HepG2 (cell line): Measurements from ENCODE around the gene RIN3. TPM values are rescaled to one million over a fixed set of nuclear protein-coding genes. Genes with fewer than 3 reads are reported as not detected.

Experiments used
- ATAC-seq: fragments of 200-7000 bp; cut with Tn5 transposase; 3 replicates; pipeline ENCODE4 v1.9.1; 2020; ENCODE audit warnings: mild to moderate bottlenecking, moderate library complexity
- BruUV-seq: library from RNA; stranded (reverse); fragments of 400-500 nt; replicated peaks from 2 replicates; lab custom pipeline; 2021; lab: Mats Ljungman, UMichigan
- CTCF ChIA-PET: fragments of 300-600 bp; formaldehyde crosslinking; extraction: SDS; loops from one replicate; lab custom pipeline; 2021; ENCODE audit warnings: low total read pairs, inconsistent platforms, low intra/inter-chr PET ratio; lab: Yijun Ruan, JAX
- POLR2A ChIA-PET: fragments of 350-600 bp; sonication (Branson Sonifier 250); formaldehyde crosslinking; loops from one replicate; lab custom pipeline; 2020; ENCODE audit warnings: antibody characterized with exemption, inconsistent platforms; lab: Yijun Ruan, JAX
- DNase-seq: peaks from one replicate; pipeline ENCODE4 v3.0.0-alpha.2; 2015; ENCODE audit warnings: low spot score
- FAIRE-seq: peaks from 3 replicates; lab custom pipeline; 2011; peaks lifted over from hg19 to GRCh38; lab: Jason Lieb, UNC
- H2AFZ ChIP-seq: one replicate; pipeline ENCODE4 v1.6.1; 2011; ENCODE audit warnings: low read length, inconsistent platforms
- H3K27ac ChIP-seq: fragments of 300-600 bp; 3 replicates; pipeline ENCODE4 v1.8.0; 2011; ENCODE audit warnings: mixed run types, mild to moderate bottlenecking, mixed read lengths, low read length, inconsistent platforms; ENCODE audit not compliant: insufficient read depth; ENCODE audit errors: extremely low read length
- H3K27me3 ChIP-seq, 2 experiments: fragments of 200-600 bp in 1 of 2; 2 replicates in 1 of 2; 3 replicates in 1 of 2; pipeline versions ENCODE4 v1.6.0 to v1.8.0; 2011; ENCODE audit warnings: low read length in 2 of 2, mild to moderate bottlenecking in 2 of 2, moderate library complexity in 2 of 2, inconsistent platforms in 1 of 2; ENCODE audit not compliant: insufficient read depth in 2 of 2, control insufficient read depth in 1 of 2
- H3K36me3 ChIP-seq, 2 experiments: fragments of 200-600 bp in 1 of 2; replicated peaks in 1 of 2; 2 replicates in 1 of 2; 3 replicates in 1 of 2; pipeline versions ENCODE4 v1.5.1 to v1.8.0; 2011; ENCODE audit warnings: low read length in 2 of 2, inconsistent platforms in 1 of 2; ENCODE audit not compliant: insufficient read depth in 2 of 2, control insufficient read depth in 1 of 2
- H3K4me1 ChIP-seq: 2 replicates; pipeline ENCODE4 v1.5.1; 2012; ENCODE audit warnings: low read length, inconsistent platforms; ENCODE audit not compliant: insufficient read depth
- H3K4me2 ChIP-seq: 2 replicates; pipeline ENCODE4 v1.6.0; 2011; ENCODE audit warnings: low read depth, low read length, inconsistent platforms
- H3K4me3 ChIP-seq, 3 experiments: fragments of 200-600 bp in 1 of 3; sonication (generic), shearing (Covaris generic) in 1 of 3; replicated peaks in 1 of 3; 2 replicates each; pipeline ENCODE4 v1.5.1; 2011 to 2016; ENCODE audit warnings: low read length in 3 of 3, inconsistent platforms in 2 of 3, low read depth in 2 of 3, mild to moderate bottlenecking in 2 of 3, control low read depth in 1 of 3, mixed read lengths in 1 of 3; ENCODE audit not compliant: insufficient read depth in 1 of 3
- H3K79me2 ChIP-seq: one replicate; pipeline ENCODE4 v1.6.1; 2011; ENCODE audit warnings: low read length, inconsistent platforms; ENCODE audit not compliant: insufficient read depth
- H3K9ac ChIP-seq: 2 replicates; pipeline ENCODE4 v1.6.0; 2011; ENCODE audit warnings: mild to moderate bottlenecking, low read depth, low read length, inconsistent platforms; ENCODE audit not compliant: insufficient read depth
- H3K9me3 ChIP-seq: 2 replicates; pipeline ENCODE4 v1.5.1; 2012; ENCODE audit warnings: mild to moderate bottlenecking, low read length
- H4K20me1 ChIP-seq: 2 replicates; pipeline ENCODE4 v1.6.0; 2011; ENCODE audit warnings: inconsistent platforms, mild to moderate bottlenecking, low read length, moderate library complexity; ENCODE audit not compliant: insufficient read depth
- BHLHE40 ChIP-seq: IDR thresholded peaks from 2 replicates; pipeline ENCODE4 v1.6.1; 2011; ENCODE audit warnings: low read length, improper control_type of control experiment
- CCDC6 ChIP-seq: sonication (generic); formaldehyde crosslinking; IDR thresholded peaks from 2 replicates; pipeline ENCODE4 v1.8.1; 2022; ENCODE audit warnings: mild to moderate bottlenecking, missing genetic modification reagents, moderate library complexity
- HOXD1 ChIP-seq: sonication (generic); formaldehyde crosslinking; IDR thresholded peaks from 2 replicates; pipeline ENCODE4 v1.5.0; 2020; ENCODE audit warnings: missing genetic modification reagents
- KDM3A ChIP-seq: IDR thresholded peaks from 2 replicates; pipeline ENCODE4 v1.6.1; 2018; ENCODE audit warnings: low read depth, missing compliant biosample characterization
- POLR2AphosphoS2 ChIP-seq: IDR thresholded peaks from 2 replicates; pipeline ENCODE4 v1.6.1; 2011; ENCODE audit warnings: low read depth, low read length, improper control_type of control experiment
- SATB2 ChIP-seq: sonication (generic); formaldehyde crosslinking; IDR thresholded peaks from 2 replicates; pipeline ENCODE4 v1.5.0; 2020; ENCODE audit warnings: missing genetic modification reagents
- SMARCE1 ChIP-seq: fragments of 450-650 bp; IDR thresholded peaks from 2 replicates; pipeline ENCODE4 v1.6.1; 2017; ENCODE audit warnings: borderline replicate concordance
- ZFP36L2 ChIP-seq: sonication (generic); formaldehyde crosslinking; IDR thresholded peaks from 2 replicates; pipeline ENCODE4 v1.4.0; 2020; ENCODE audit warnings: missing genetic modification reagents
- ZNF350 ChIP-seq: sonication (generic); formaldehyde crosslinking; IDR thresholded peaks from 2 replicates; pipeline ENCODE4 v1.4.0; 2020; ENCODE audit warnings: mild to moderate bottlenecking, low read depth, missing genetic modification reagents, borderline replicate concordance
- ZNF557 ChIP-seq: sonication (generic); formaldehyde crosslinking; IDR thresholded peaks from 2 replicates; pipeline ENCODE4 v1.4.0; 2020; ENCODE audit warnings: missing genetic modification reagents
- ZNF558 ChIP-seq: sonication (generic); formaldehyde crosslinking; IDR thresholded peaks from 2 replicates; pipeline ENCODE4 v1.9.0; 2022; ENCODE audit warnings: mild to moderate bottlenecking, missing genetic modification reagents, borderline replicate concordance
- ZNF563 ChIP-seq: sonication (generic); formaldehyde crosslinking; IDR thresholded peaks from 2 replicates; pipeline ENCODE4 v1.8.0; 2022; ENCODE audit warnings: mild to moderate bottlenecking, moderate library complexity, missing genetic modification reagents
- ZSCAN31 ChIP-seq: sonication (generic); formaldehyde crosslinking; IDR thresholded peaks from 2 replicates; pipeline ENCODE4 v1.5.0; 2020; ENCODE audit warnings: low read depth, mild to moderate bottlenecking, missing genetic modification reagents
- WGBS: methylation state at CpG from one replicate; pipeline ENCODE4 v1.1.6; 2017; ENCODE audit warnings: low lambda C conversion rate; 5-methylcytosine and 5-hydroxymethylcytosine counted together
- in situ Hi-C: cut with HindIII; loops from 2 replicates; pipeline ENCODE4 v1.10.0; 2017; ENCODE audit warnings: low pct_unique_long_range_greater_than_20kb; ENCODE audit not compliant: extremely low pct_ligation_motif_present
- intact Hi-C: fragments of 100-400 bp; cut with micrococcal nuclease; formaldehyde crosslinking; loops from one replicate; pipeline ENCODE4 v1.10.0; 2022; ENCODE audit not compliant: unreplicated experiment
- polyA plus RNA-seq, 8 experiments: library from polyadenylated mRNA; depleted of rRNA in 3 of 8; stranded (reverse) in 7 of 8; unstranded in 1 of 8; fragments of >200 nt; fragmentation: Illumina TruSeq in 4 of 8; extraction: Trizol in 4 of 8; gene quantifications; 2 replicates each; pipeline versions ENCODE4 v1.2.1 to v1.2.3, GENCODE V29; 2011 to 2016; ENCODE audit warnings: low read depth in 4 of 8, missing spikeins in 1 of 8, mixed read lengths in 1 of 8; ENCODE audit not compliant: insufficient read depth in 1 of 8
- total RNA-seq, 5 experiments: library from RNA; depleted of rRNA; stranded (reverse); fragments of >200 nt; fragmentation: Illumina TruSeq; extraction: Trizol; gene quantifications; 2 replicates each; pipeline ENCODE4 v1.2.3, GENCODE V29; 2016; ENCODE audit warnings: low read depth in 1 of 5
- TF ChIP-seq, protein P1 (sequence below): sonication (generic); formaldehyde crosslinking; IDR thresholded peaks from 2 replicates; pipeline ENCODE4 v1.4.0; 2020; ENCODE audit warnings: missing genetic modification reagents

RIN3 gene
- total and polyA plus RNA-seq, 2 of the 13 experiments (the other 11 are each of a cell fraction or from before 2014, with no cell fraction given): 2.3 to 3.6 TPM

DNA sequence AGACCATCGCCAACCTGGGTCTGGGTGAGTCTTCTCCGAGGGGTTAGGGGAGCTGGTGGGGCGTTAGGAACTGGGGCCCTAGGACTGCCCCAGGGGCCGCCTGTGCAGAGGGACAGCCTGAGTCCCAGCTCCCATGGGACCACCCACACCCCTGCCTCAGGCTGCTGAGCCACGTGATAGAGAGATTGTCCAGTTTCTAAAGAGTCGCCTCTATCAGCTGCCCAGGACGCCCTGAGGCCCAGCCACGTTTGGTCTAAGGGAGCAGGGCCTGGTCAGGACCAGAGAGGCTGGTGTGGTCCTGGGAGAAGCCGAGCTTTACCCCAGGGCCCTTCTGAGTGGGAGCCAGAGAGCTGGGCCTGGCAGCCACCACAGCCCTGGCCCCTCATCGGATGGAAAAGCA, 127.7 kb downstream of the RIN3 start:
- in situ Hi-C loops: no loop called here
- Histone ChIP-seq H3K9me3 (no peaks in the 10 kb centered on the region), H3K27me3 (no peaks in the 10 kb centered on the region; a peak in 1 of 5 replicates), H4K20me1 (no peaks in the 10 kb centered on the region)
- TF ChIP-seq, protein P1, sequence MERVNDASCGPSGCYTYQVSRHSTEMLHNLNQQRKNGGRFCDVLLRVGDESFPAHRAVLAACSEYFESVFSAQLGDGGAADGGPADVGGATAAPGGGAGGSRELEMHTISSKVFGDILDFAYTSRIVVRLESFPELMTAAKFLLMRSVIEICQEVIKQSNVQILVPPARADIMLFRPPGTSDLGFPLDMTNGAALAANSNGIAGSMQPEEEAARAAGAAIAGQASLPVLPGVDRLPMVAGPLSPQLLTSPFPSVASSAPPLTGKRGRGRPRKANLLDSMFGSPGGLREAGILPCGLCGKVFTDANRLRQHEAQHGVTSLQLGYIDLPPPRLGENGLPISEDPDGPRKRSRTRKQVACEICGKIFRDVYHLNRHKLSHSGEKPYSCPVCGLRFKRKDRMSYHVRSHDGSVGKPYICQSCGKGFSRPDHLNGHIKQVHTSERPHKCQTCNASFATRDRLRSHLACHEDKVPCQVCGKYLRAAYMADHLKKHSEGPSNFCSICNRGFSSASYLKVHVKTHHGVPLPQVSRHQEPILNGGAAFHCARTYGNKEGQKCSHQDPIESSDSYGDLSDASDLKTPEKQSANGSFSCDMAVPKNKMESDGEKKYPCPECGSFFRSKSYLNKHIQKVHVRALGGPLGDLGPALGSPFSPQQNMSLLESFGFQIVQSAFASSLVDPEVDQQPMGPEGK (CRISPR knock-in tag): no peak
- TF ChIP-seq HOXD1 (CRISPR knock-in tag): no peak
- no peak for TF ChIP-seq KDM3A
- no peak for TF ChIP-seq SMARCE1
- no peak for TF ChIP-seq CCDC6 (CRISPR knock-in tag)
- TF ChIP-seq ZNF557 (CRISPR knock-in tag): no peak
- no peak for TF ChIP-seq ZNF558 (CRISPR knock-in tag)
- no peak for TF ChIP-seq SATB2 (CRISPR knock-in tag)
- TF ChIP-seq ZNF350: no peak
- TF ChIP-seq ZNF563 (CRISPR knock-in tag): no peak
- no peak for TF ChIP-seq BHLHE40
- TF ChIP-seq ZSCAN31 (CRISPR knock-in tag): no peak
- no peak for TF ChIP-seq POLR2AphosphoS2
- no peak for TF ChIP-seq ZFP36L2 (CRISPR knock-in tag)
- TF ChIP-seq, all 625 proteins: peak for 0
- no peak overlapping the region for H3K27ac ChIP-seq
- intact Hi-C loops: no loop called here
- no TSS peak for BruUV-seq
- H3K9ac ChIP-seq: no peak overlapping the region
- POLR2A ChIA-PET: no interaction called here
- no peak for DNase-seq
- H3K4me3 ChIP-seq: no peak overlapping the region
- CTCF ChIA-PET: no interaction called here
- no peaks in the 10 kb centered on the region for H3K79me2 ChIP-seq
- no peak; the same call in 2 of the 3 replicates for ATAC-seq
- H2AFZ ChIP-seq: no peak overlapping the region
- whole genome bisulfite sequencing: no CpG with 5 or more reads among the region's 10 CpGs
- H3K4me1 ChIP-seq: no peaks in the 10 kb centered on the region
- FAIRE-seq: no peak
- peaks cover 2 to 12% of the 10 kb centered on the region in 2 experiments; a peak in 2 of 5 replicates for H3K36me3 ChIP-seq
- no peak overlapping the region for H3K4me2 ChIP-seq
